Effector memory CD4-positive, alpha-beta T cell (primary cell): ENCODE results near the gene ROCK2.
"Not testable (repeated sequence)": the region's sequence is repeated elsewhere in the genome, so short reads cannot be mapped to it uniquely, and the experiment has no call there.

Experiments used
- DNase-seq, 3 donors: peaks; one replicate each; pipeline ENCODE4 v3.0.0-alpha.2; 2020
- H3K27ac ChIP-seq: 2 replicates; pipeline ENCODE4 v1.7.0; 2013; ENCODE audit warnings: mild to moderate bottlenecking, low read length, moderate library complexity; ENCODE audit not compliant: insufficient read depth, poor library complexity, severe bottlenecking
- H3K27me3 ChIP-seq: replicated peaks from 2 replicates; pipeline ENCODE4 v1.7.0; 2013; ENCODE audit warnings: mild to moderate bottlenecking, low read length; ENCODE audit not compliant: insufficient read depth, control insufficient read depth, poor library complexity, severe bottlenecking
- H3K36me3 ChIP-seq: 2 replicates; pipeline ENCODE4 v1.7.0; 2013; ENCODE audit warnings: mild to moderate bottlenecking, low read length, moderate library complexity; ENCODE audit not compliant: control insufficient read depth, insufficient read depth
- H3K4me1 ChIP-seq: 2 replicates; pipeline ENCODE4 v1.7.0; 2013; ENCODE audit warnings: low read length, mild to moderate bottlenecking; ENCODE audit not compliant: control insufficient read depth, insufficient read depth, poor library complexity, severe bottlenecking
- H3K4me3 ChIP-seq: 2 replicates; pipeline ENCODE4 v1.7.0; 2013; ENCODE audit warnings: low read length, low read depth, mild to moderate bottlenecking; ENCODE audit not compliant: insufficient read depth, poor library complexity, severe bottlenecking
- H3K9me3 ChIP-seq: 2 replicates; pipeline ENCODE4 v1.7.0; 2013; ENCODE audit warnings: mild to moderate bottlenecking, low read length, moderate library complexity; ENCODE audit not compliant: control insufficient read depth

Gene ROCK2

GRCh38 chr2:11260979-11261378 is 83.5 kb downstream of the ROCK2 start:
- no peak overlapping the region for H3K4me3 ChIP-seq
- DNase-seq = no peak
- no peaks in the 10 kb centered on the region for H3K27me3 ChIP-seq
- H3K36me3 ChIP-seq = no peaks in the 10 kb centered on the region
- no peaks in the 10 kb centered on the region for H3K9me3 ChIP-seq
- no peak overlapping the region for H3K27ac ChIP-seq
- no peaks in the 10 kb centered on the region for H3K4me1 ChIP-seq

GRCh38 chr2:11257964-11258363 is 86.5 kb downstream of the ROCK2 start:
- Histone ChIP-seq H3K27me3 (no peaks in the 10 kb centered on the region), H3K9me3 (no peaks in the 10 kb centered on the region), H3K4me1 (no peaks in the 10 kb centered on the region), H3K36me3 (no peaks in the 10 kb centered on the region), H3K27ac (no peak overlapping the region), H3K4me3 (no peak overlapping the region)
- no peak for DNase-seq

GRCh38 chr2:11257078-11257477 is 87.4 kb downstream of the ROCK2 start:
- H3K27ac ChIP-seq = no peak overlapping the region
- H3K4me1 ChIP-seq = no peaks in the 10 kb centered on the region
- DNase-seq = no peak
- H3K9me3 ChIP-seq = no peaks in the 10 kb centered on the region
- no peaks in the 10 kb centered on the region for H3K36me3 ChIP-seq
- no peaks in the 10 kb centered on the region for H3K27me3 ChIP-seq
- no peak overlapping the region for H3K4me3 ChIP-seq

- H3K27me3 ChIP-seq = no peaks in the 10 kb centered on the region
- H3K36me3 ChIP-seq = no peaks in the 10 kb centered on the region
- no peak for DNase-seq
- H3K27ac ChIP-seq = no peak overlapping the region
- no peaks in the 10 kb centered on the region for H3K4me1 ChIP-seq
- no peak overlapping the region for H3K4me3 ChIP-seq
- no peaks in the 10 kb centered on the region for H3K9me3 ChIP-seq
These were observed 88.3 kb downstream of the ROCK2 start for GRCh38 chr2:11256166-11256565.

- Histone ChIP-seq H3K4me1 (no peaks in the 10 kb centered on the region), H3K9me3 (no peaks in the 10 kb centered on the region), H3K36me3 (no peaks in the 10 kb centered on the region), H3K27ac (no peak overlapping the region), H3K4me3 (no peak overlapping the region), H3K27me3 (no peaks in the 10 kb centered on the region)
- no peak for DNase-seq
These were observed 90.3 kb downstream of the ROCK2 start for GRCh38 chr2:11254100-11254536.

- H3K36me3 ChIP-seq, DNase-seq, H3K27ac ChIP-seq, H3K4me3 ChIP-seq, H3K27me3 ChIP-seq, H3K9me3 ChIP-seq, H3K4me1 ChIP-seq: not testable (repeated sequence)
These were observed 92.0 kb downstream of the ROCK2 start for GRCh38 chr2:11252458-11252857.

GRCh38 chr2:11250400-11251196 is 93.8 kb downstream of the ROCK2 start:
- Histone ChIP-seq H3K4me1 (no peaks in the 10 kb centered on the region), H3K4me3 (no peak overlapping the region), H3K27ac (no peak overlapping the region), H3K9me3 (no peaks in the 10 kb centered on the region), H3K36me3 (no peaks in the 10 kb centered on the region), H3K27me3 (no peaks in the 10 kb centered on the region)
- DNase-seq = no peak

GRCh38 chr2:11245322-11245721 is 99.1 kb downstream of the ROCK2 start:
- Histone ChIP-seq H3K4me1 (no peaks in the 10 kb centered on the region), H3K4me3 (no peak overlapping the region), H3K27me3 (no peaks in the 10 kb centered on the region), H3K36me3 (no peaks in the 10 kb centered on the region), H3K27ac (no peak overlapping the region), H3K9me3 (no peaks in the 10 kb centered on the region)
- no peak for DNase-seq

GRCh38 chr2:11244091-11244826 is 100.2 kb downstream of the ROCK2 start:
- DNase-seq = no peak

GRCh38 chr2:11243512-11243911 is 100.9 kb downstream of the ROCK2 start:
- Histone ChIP-seq H3K27me3 (no peaks in the 10 kb centered on the region), H3K4me3 (no peak overlapping the region), H3K9me3 (no peaks in the 10 kb centered on the region), H3K36me3 (no peaks in the 10 kb centered on the region), H3K27ac (no peak overlapping the region), H3K4me1 (no peaks in the 10 kb centered on the region)
- DNase-seq = no peak

More at GRCh38 chr2:11244091-11244826, 100.2 kb downstream of the ROCK2 start:
- Histone ChIP-seq H3K36me3 (no peaks in the 10 kb centered on the region), H3K4me3 (no peak overlapping the region), H3K9me3 (no peaks in the 10 kb centered on the region), H3K27ac (no peak overlapping the region), H3K27me3 (no peaks in the 10 kb centered on the region), H3K4me1 (no peaks in the 10 kb centered on the region)
